22Rv1 (cell line): ENCODE measurements around the gene MSI2.

ENCODE experiments used
- ZFX ChIP-seq: fragments of 450-650 bp; IDR thresholded peaks from 2 replicates; pipeline ENCODE4 v1.6.1; 2017; ENCODE audit warnings: antibody characterized with exemption, borderline replicate concordance
- TF ChIP-seq, protein P1 (sequence below): fragments of 450-650 bp; IDR thresholded peaks from 2 replicates; pipeline ENCODE4 v1.5.1; 2017; ENCODE audit warnings: mild to moderate bottlenecking

DNA sequence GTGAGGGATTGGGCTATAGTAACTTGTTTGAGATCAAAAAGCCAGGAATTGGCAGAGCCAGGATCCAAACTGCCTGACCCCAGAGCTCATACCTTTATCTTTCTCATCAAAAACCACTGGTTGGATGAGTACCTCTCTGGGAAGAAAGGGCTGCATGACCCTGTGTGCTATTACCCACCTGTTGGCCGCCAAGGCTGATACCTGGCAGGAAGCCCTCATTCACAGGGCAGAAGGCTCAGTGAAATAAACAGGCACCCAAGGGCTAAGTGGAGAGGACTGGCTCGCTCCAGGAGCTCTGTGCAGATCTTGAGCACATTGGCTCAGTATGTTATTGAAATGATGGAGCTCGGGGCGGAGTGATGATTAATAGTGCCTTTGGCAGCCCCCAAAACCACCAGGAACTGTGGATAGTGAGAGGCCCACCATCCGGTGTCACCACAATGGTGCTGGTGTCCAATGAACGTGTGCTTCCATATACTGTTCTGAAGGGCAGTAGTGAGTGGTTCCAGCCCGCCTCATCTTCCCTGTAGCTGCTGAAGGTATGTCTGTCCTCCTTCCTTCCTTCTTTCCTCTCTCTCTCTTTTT is 197.6 kb downstream of the MSI2 start:
- TF ChIP-seq, protein P1, sequence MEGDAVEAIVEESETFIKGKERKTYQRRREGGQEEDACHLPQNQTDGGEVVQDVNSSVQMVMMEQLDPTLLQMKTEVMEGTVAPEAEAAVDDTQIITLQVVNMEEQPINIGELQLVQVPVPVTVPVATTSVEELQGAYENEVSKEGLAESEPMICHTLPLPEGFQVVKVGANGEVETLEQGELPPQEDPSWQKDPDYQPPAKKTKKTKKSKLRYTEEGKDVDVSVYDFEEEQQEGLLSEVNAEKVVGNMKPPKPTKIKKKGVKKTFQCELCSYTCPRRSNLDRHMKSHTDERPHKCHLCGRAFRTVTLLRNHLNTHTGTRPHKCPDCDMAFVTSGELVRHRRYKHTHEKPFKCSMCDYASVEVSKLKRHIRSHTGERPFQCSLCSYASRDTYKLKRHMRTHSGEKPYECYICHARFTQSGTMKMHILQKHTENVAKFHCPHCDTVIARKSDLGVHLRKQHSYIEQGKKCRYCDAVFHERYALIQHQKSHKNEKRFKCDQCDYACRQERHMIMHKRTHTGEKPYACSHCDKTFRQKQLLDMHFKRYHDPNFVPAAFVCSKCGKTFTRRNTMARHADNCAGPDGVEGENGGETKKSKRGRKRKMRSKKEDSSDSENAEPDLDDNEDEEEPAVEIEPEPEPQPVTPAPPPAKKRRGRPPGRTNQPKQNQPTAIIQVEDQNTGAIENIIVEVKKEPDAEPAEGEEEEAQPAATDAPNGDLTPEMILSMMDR, result no peak
- TF ChIP-seq ZFX, result no peak
